ENCODE results near the gene VGLL4.

The VGLL4 gene

GRCh38 chr3:11508346-11509172 lies 135.2 kb downstream of the VGLL4 start:
- DNase-seq, result no peak
- in situ Hi-C loops (cut with HindIII; ENCODE audit: low pct_ligation_motif_present, low pct_unique_long_range_greater_than_20kb, low sequenced_read_pairs), result no loop called here

GRCh38 chr3:11507719-11508118 lies 136.0 kb downstream of the VGLL4 start:
- in situ Hi-C loops (cut with HindIII; ENCODE audit: low pct_ligation_motif_present, low pct_unique_long_range_greater_than_20kb, low sequenced_read_pairs), result no loop called here

More at GRCh38 chr3:11507719-11508118, 136.0 kb downstream of the VGLL4 start:
- DNase-seq, result no peak

Data from ACHN (cell line).